Transverse colon (tissue), 4 donors: ENCODE results near the gene CORO2A.

ENCODE experiments used
- POLR2AphosphoS5 ChIP-seq, 3 donors: sonication (generic); formaldehyde crosslinking; IDR thresholded peaks; one replicate each; pipeline ENCODE4 v1.6.1; 2016; ENCODE audit warnings: antibody characterized with exemption in 3 of 3
- TF ChIP-seq, protein P1 (sequence below), 5 experiments: fragments of 200-600 bp in 3 of 5; fragments of 450-650 bp in 2 of 5; sonication (generic) in 3 of 5; IDR thresholded peaks; 1 replicate in 2 of 5; 2 replicates in 3 of 5; pipeline ENCODE4 v1.5.1; 2016 to 2017; ENCODE audit warnings: antibody characterized with exemption in 5 of 5, inconsistent platforms in 3 of 5, mild to moderate bottlenecking in 2 of 5, moderate library complexity in 1 of 5

DNA sequence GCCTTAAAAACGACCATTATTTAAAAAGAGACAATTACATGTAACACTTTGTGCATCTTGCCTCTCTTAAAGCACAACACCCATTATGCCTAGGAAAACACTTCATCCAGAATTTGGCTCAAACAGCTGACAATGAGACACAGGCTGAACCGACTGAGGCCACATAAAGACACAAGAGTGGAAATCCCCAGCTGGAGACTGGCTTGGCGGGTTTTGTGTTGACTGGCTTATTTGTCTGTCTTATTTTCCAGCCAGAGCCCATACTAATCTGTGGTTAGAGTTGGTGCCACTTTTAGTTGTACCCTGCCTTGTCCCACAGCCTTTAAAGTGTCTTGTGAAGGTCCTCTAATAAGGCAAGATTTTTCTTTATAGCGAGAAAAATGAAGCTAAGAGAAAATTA, 94.6 kb downstream of the CORO2A start:
- TF ChIP-seq, protein P1, sequence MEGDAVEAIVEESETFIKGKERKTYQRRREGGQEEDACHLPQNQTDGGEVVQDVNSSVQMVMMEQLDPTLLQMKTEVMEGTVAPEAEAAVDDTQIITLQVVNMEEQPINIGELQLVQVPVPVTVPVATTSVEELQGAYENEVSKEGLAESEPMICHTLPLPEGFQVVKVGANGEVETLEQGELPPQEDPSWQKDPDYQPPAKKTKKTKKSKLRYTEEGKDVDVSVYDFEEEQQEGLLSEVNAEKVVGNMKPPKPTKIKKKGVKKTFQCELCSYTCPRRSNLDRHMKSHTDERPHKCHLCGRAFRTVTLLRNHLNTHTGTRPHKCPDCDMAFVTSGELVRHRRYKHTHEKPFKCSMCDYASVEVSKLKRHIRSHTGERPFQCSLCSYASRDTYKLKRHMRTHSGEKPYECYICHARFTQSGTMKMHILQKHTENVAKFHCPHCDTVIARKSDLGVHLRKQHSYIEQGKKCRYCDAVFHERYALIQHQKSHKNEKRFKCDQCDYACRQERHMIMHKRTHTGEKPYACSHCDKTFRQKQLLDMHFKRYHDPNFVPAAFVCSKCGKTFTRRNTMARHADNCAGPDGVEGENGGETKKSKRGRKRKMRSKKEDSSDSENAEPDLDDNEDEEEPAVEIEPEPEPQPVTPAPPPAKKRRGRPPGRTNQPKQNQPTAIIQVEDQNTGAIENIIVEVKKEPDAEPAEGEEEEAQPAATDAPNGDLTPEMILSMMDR (IDR thresholded peaks at IDR 0.05): no peak
- no peak for TF ChIP-seq POLR2AphosphoS5 (IDR thresholded peaks at IDR 0.05)
